ENCODE results near the gene MEI1. TPM values are rescaled to one million over a fixed set of nuclear protein-coding genes. Genes with fewer than 3 reads are reported as not detected.

Gene MEI1
- total and polyA plus RNA-seq, 12 donors: 0.36 to 3.7 (median 1.3) TPM; not detected in 1

DNA sequence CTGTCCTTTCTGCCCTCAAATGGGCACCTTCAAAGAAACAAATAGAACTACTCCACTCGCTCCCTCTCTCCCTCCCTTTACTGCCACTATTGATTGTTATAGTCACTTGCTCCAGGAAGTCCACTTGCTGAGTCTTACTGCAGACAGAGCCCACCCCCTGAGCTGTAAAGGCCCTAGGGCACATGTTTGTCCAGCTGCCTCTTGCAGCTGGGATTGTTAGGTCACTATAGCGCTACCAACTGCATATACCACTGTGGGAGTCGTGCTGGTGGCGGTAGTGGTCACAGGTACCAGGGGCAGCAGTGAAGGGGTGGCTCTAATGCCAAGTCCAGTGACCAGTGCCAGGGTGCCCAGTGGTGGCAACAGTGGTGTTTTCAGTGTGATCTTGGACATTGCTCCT lies 129.2 kb downstream of the MEI1 start:
- no peaks in the 10 kb centered on the region for H3K9me3 ChIP-seq (replicated peaks in 1 of 3)
- intact Hi-C loops (cut with DNase I): no loop called here
- H3K4me3 ChIP-seq: no peak overlapping the region
- H3K4me1 ChIP-seq (replicated peaks in 1 of 2): peaks cover 38 to 51% of the 10 kb centered on the region in 2 donors
- no peaks in the 10 kb centered on the region for H3K36me3 ChIP-seq (replicated peaks in 1 of 2)
- DNase-seq: no peak
- no peaks in the 10 kb centered on the region for H3K27me3 ChIP-seq
- H3K27ac ChIP-seq: peak overlapping the region in 1 of 5 donors; percentile 95
- TF ChIP-seq, protein P1, sequence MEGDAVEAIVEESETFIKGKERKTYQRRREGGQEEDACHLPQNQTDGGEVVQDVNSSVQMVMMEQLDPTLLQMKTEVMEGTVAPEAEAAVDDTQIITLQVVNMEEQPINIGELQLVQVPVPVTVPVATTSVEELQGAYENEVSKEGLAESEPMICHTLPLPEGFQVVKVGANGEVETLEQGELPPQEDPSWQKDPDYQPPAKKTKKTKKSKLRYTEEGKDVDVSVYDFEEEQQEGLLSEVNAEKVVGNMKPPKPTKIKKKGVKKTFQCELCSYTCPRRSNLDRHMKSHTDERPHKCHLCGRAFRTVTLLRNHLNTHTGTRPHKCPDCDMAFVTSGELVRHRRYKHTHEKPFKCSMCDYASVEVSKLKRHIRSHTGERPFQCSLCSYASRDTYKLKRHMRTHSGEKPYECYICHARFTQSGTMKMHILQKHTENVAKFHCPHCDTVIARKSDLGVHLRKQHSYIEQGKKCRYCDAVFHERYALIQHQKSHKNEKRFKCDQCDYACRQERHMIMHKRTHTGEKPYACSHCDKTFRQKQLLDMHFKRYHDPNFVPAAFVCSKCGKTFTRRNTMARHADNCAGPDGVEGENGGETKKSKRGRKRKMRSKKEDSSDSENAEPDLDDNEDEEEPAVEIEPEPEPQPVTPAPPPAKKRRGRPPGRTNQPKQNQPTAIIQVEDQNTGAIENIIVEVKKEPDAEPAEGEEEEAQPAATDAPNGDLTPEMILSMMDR (IDR thresholded peaks at IDR 0.05): no peak
- TF ChIP-seq POLR2A (IDR thresholded peaks at IDR 0.05): no peak
- WGBS, 4 donors: 96 to 100% (median 97%) methylated on average over 1 to 4 of the region's 4 CpGs

DNA sequence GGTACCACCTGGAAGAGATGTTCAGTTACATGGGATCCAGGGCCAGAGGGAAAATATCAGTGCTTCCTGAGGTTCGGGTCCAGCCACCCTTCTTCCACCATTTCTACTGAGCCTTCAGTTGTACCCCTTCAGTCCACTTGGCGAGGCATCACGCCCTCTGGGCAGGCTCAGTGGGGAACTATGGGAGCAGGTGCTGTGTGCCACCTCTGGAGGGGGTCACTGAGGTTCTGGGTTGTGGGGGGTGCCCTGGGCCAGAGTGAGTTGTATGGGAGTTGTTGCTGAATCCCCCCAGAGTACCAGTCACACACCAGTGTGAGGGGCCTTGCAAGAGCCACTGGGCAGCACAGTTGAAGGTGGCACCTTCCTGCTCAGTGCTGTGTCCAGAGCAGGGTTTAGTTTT lies 130.9 kb downstream of the MEI1 start:
- no peak for DNase-seq
- Histone ChIP-seq H3K4me1 (replicated peaks in 1 of 2) (peaks cover 37 to 46% of the 10 kb centered on the region in 2 donors), H3K36me3 (replicated peaks in 1 of 2) (no peaks in the 10 kb centered on the region), H3K27ac (peak overlapping the region in 2 of 5 donors; percentile 33 to 99), H3K27me3 (no peaks in the 10 kb centered on the region), H3K9me3 (replicated peaks in 1 of 3) (no peaks in the 10 kb centered on the region), H3K4me3 (no peak overlapping the region)
- no peak for TF ChIP-seq POLR2A (IDR thresholded peaks at IDR 0.05)
- TF ChIP-seq, protein P1 (IDR thresholded peaks at IDR 0.05): no peak
- WGBS, 4 donors: 87 to 98% (median 92%) methylated on average over 3 of the region's 3 CpGs
- intact Hi-C loops (cut with DNase I): no loop called here

- Histone ChIP-seq H3K27me3 (no peaks in the 10 kb centered on the region), H3K4me3 (no peak overlapping the region), H3K36me3 (replicated peaks in 1 of 2) (peaks cover 0 to 12% of the 10 kb centered on the region in 2 donors), H3K27ac (peak overlapping the region in 4 of 5 donors; percentile 87 to 99 (median 97)), H3K4me1 (replicated peaks in 1 of 2) (peaks cover 35 to 45% of the 10 kb centered on the region in 2 donors), H3K9me3 (replicated peaks in 1 of 3) (no peaks in the 10 kb centered on the region)
- WGBS, 4 donors: 51 to 61% (median 57%) methylated on average over 6 of the region's 6 CpGs
- intact Hi-C loops (cut with DNase I): no loop called here
- no peak for TF ChIP-seq POLR2A (IDR thresholded peaks at IDR 0.05)
- TF ChIP-seq, protein P1 (IDR thresholded peaks at IDR 0.05): no peak
- DNase-seq: peak in 3 of 7 donors; percentile 46 to 58 (median 51)
Observed at GRCh38 chr22:41831383-41831782, 132.1 kb downstream of the MEI1 start.

DNA sequence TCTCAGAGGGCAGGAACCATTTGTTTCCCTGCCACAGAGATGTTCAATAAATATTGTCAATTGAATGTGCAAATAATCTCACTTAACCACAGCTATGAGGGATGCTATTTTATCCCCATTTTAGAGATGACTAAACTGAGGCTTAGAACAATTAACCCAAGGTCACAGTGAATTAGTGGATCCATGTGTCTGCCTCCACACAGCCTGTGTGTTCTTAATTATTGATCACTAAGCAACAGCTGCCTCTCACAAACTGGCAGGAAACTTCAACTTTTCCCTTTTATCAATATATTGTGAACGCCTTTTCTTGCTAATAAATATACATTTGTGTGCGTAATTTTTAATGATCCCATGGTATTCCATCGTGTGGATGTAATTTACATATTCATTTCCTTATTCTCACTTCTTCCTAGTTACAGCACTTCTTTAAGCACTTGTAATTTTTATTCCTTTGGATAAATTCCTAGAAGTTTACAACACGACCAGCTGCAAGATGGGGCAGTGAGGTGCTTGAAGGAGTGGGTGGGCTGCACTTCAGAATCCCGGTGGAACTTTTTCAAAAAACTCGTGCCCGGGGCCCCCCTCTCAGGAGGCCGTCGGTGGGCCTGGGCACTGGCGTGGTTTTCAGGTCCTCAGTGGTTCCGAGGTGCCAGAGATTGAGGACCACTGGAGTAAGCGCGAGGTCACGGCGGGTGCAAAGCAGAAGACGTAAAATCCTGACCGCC lies 132.7 kb downstream of the MEI1 start:
- DNase-seq: no peak
- peak overlapping the region; percentile 65 to 99 (median 96) for H3K27ac ChIP-seq
- TF ChIP-seq, protein P1 (IDR thresholded peaks at IDR 0.05): no peak
- TF ChIP-seq POLR2A (IDR thresholded peaks at IDR 0.05): no peak
- H3K4me3 ChIP-seq: peak overlapping the region in 2 of 4 donors; percentile 58 to 86
- peaks cover 0 to 18% of the 10 kb centered on the region in 2 donors for H3K36me3 ChIP-seq (replicated peaks in 1 of 2)
- no peaks in the 10 kb centered on the region for H3K27me3 ChIP-seq
- peaks cover 29 to 45% of the 10 kb centered on the region in 2 donors for H3K4me1 ChIP-seq (replicated peaks in 1 of 2)
- intact Hi-C loops (cut with DNase I): no loop called here
- no peaks in the 10 kb centered on the region for H3K9me3 ChIP-seq (replicated peaks in 1 of 3)
- WGBS, 4 donors: 10 to 26% (median 12%) methylated on average over 8 to 17 of the region's 17 CpGs
